Activated CD8-positive, alpha-beta memory T cell treated with anti-CD3 and anti-CD28 coated beads for 1 hour (primary cell): ENCODE measurements around the gene CPM.
"Not testable (repeated sequence)": the region's sequence is repeated elsewhere in the genome, so short reads cannot be mapped to it uniquely, and the experiment has no call there.

Experiments used
- DNase-seq, 2 donors: peaks; one replicate each; pipeline ENCODE4 v3.0.0-alpha.2; 2020; ENCODE audit warnings: low read depth in 1 of 2; ENCODE audit errors: extremely low read depth in 1 of 2

Gene CPM

GRCh38 chr12:68855111-68855510 is 77.9 kb downstream of the CPM start:
- DNase-seq, result no peak

DNA sequence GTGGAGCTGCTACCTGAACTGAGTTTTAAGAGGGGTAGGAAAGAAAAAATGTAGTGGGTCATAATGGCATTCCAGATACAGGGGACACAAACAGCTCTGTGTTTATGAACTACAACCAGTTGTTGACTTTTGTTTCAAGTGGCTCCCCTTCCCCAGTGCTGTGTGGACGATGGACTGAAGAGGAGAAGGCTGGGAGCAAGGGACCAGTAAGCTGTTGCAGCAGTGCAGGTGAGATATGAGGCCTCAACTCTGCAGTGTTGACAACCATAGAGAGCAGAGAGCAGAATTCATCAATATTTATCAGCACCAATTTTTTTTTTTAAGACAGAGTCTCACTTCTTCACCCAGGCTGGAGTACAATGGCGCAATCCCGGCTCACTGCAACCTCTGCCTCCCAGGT is 78.4 kb downstream of the CPM start:
- DNase-seq, result no peak

GRCh38 chr12:68854078-68854468 is 78.9 kb downstream of the CPM start:
- DNase-seq, result no peak

DNA sequence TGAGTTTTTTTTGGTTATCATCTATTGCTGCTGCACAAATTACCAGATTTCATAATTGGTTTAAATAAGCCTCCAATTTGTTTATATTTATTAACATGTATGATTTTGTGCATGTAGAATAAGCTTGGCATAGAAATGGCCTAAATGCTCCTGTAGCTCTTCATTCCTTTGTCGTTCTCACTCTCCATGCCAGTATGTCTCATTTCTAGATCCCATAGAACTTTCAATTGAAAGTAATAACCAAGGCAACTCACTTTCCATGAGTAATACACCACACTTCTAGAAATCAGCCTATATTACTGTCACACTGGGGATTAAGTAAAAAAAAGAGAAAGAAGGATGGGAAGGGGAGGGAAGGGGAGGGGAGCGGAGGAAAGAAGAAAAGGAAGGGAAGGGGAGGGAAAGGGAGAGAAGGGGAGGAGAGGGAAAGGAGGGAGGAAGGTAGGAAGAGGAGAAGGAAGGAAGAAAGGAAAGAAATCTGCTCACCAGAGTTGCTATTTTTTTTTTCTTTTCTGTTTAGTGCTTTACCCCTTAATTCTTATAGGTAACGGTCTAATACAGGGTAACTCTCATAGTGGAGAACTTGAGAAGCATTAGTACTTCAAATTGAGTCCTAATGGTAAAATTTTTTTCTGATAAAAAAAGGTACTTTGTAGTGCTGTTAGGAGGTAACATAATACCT is 79.4 kb downstream of the CPM start:
- DNase-seq, result no peak

DNA sequence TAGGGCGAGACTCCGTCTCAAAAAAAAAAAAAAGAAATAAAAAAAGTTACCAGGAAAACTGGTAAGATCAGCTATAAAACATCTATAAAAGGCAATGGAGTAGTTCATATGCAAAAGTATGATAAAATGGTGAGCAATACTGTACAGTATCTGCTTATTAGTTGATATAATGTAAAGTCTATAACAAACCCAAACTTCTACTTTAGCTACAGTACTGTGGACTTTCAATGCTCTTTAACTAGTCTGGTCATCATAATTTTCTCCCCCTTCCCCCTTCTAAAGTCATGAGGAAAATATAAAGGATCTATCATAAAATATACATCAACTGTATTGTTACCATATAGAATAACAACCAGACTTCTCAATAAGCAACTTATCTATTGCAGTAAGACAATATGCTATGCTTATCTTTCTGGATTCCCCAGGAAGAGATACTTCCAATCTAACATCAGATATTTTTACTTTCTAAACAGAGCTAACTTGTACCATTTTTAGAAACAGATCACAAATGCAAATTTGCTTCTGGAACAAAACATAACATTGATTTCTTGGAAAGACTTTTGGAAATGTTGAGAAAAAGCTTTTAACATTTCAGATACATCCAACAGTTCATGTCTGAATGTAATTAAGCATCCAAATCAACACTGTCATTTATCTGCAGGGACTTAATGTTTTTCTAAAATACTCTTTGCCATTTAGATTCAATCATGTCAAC is 81.2 kb downstream of the CPM start:
- DNase-seq, result no peak

DNA sequence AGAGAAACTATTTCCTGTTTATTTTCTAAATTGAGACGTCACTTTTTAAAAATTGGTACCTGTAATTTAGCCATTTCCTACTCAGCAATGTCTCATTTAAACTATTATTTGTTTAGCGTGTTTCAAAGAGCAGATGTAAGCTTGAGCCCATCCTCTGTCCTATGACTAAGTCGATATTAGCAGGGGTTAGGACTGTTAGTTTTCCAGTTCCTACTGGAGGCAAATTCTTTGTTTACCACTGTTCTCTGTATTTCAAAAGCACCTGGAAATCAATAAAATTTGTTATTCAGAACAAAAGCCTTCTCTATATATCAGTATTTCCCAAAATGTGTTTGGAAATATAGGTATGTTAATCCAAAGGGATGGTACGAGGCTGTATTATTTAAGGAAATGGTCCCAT is 82.6 kb downstream of the CPM start:
- no peak for DNase-seq

- DNase-seq, result no peak
Observed at GRCh38 chr12:68846811-68847210, 86.2 kb downstream of the CPM start.

DNA sequence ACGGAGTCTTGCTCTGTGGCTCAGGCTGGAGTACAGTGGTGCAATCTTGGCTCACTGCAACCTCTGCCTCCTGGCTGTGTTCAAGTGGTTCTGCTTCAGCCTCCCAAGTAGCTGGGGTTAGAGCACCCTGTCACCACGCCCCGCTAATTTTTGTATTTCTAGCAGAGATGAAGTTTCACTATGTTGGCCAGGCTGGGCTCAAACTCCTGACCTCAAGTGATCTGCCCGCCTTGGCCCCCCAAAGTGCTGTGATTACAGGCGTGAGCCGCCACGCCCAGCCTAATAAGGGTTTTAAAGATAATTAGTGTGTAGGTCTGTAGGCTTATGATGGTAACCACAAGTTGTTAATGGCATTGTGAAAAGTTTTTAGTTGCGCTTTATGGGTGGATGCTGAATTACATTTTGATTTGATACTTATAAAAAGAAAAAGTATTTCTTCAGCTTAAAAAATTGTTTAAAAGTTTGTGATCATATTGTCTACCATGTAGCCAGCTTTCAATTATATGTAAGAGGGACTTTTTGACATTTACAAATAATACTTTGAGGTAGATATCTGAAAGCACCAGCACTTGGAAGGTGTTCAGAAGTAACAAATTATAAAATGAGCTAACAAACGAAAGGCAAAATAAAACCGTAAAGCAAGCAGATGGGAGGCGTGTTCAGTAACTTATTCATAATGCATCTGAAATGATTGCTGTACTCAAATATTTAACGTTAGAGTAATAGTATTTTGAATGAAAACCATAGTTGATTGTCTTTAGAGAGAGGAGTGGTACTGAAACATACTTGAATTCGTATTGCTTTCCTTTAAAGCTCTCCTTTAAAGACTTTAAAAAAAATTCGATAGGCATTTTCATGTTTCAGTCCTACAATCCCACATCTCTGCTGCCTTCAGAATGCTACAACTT is 87.9 kb downstream of the CPM start:
- DNase-seq, result no peak

DNA sequence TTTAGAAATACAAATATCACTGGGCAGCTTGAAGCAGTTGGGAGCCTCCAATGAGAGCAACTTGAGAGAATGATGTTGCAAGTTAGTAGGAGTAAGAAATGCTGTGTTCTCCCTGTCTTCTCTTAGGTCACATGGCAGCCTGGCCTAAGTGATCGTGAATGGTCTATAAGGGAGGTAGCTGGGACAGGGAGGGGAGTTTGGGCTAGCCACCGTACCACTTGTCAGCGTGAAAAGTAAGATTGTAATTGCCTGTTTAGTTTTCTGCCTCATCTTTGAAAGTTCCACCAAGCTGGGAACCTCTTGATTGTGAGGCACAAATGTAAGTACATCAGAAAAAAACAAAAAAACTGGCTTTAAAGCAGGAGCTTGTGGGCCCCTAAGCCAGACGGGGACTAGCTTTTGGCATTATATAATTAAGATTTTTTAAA is 88.6 kb downstream of the CPM start:
- no peak for DNase-seq

DNA sequence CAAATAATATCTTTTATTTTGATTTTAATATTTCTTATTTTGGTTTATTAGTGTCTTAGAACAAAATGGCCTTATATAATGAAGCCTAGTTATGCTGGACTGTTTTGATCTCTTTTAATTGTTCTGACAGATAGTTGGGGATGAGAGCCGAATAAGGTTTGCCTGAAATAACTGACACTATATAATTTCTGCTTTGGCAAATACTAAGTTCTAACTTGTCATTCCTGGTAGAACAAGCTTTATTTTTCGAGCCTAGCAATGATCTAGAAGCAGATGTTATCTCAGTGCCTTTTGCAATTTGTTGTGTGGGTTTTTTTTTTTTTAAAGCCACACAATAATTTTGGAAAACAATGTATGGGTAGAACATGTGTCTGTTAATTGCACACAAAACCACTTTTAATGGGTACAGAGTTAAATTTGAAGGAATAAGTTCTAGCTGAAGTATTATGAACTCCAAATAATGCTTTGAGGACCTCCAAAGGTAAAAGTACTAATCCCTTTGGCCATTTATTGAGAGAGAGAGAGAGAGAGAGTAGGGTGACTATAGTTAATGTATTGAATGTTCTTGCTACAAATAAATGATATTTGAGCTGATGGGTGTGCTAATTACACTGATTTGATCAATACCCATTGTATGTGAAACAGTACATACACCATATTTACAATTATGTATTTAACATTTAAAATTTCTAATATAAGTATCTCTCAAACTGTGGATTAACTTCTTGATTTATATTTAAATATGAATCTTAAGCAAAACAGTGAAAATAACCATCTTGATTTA is 90.0 kb downstream of the CPM start:
- DNase-seq, result no peak

DNA sequence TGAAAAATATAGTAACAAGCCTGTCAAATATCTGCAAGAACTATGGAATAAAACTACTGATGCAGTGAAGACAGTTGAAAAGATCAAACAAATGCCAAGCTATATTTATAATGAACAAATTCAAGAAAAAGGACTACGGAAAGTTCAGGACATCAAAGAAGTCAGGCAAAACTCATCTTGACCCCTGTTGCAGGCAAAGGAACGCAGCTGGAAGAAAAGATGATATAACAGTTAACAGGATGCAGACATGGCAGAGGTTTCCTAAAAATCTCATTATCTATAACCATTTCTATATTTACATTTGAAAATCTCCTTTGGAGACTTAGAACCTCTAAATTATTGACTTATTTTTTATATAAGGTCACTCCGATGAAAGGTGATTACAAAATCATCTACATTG is 90.8 kb downstream of the CPM start:
- DNase-seq, result no peak

GRCh38 chr12:68841717-68842116 is 91.3 kb downstream of the CPM start:
- DNase-seq, result no peak

DNA sequence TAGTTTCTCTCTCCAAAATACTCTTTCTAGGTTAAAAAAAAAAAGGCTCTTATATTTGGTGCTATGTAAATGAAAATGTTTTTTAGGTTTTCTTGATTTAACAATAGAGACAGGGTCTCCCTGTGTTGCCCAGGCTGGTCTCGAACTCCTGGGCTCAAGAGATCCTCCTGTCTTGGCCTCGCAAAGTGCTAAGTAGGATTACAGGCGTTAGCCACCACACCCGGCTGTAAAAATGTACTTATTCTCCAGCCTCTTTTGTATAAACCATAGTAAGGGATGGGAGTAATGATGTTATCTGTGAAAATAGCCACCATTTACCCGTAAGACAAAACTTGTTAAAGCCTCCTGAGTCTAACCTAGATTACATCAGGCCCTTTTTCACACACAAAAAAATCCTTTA is 91.8 kb downstream of the CPM start:
- DNase-seq, result not testable (repeated sequence)

- no peak for DNase-seq
Observed at GRCh38 chr12:68839183-68840147, 93.5 kb downstream of the CPM start.

GRCh38 chr12:68838046-68838886 is 94.7 kb downstream of the CPM start:
- DNase-seq, result no peak

DNA sequence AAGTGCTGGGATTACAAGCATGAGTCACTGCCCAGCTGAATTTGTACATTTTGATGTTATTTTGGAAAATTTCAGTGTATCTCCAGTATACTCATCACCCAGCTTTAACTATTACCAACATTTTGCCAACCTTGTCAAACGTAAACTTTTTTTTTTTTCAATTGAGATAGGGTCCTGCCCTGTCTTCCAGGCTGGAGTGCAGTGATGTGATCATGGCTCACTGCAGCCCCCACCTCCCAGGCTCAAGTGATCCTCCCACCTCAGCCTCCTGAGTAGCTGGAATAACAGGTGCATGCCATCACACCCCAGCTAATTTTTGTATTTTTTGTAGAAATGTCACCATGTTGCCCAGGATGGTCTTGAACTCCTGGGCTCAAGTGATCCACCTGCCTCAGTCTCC is 95.8 kb downstream of the CPM start:
- no peak for DNase-seq

- DNase-seq, result no peak
Observed at GRCh38 chr12:68835333-68835908, 97.5 kb downstream of the CPM start.

GRCh38 chr12:68833508-68833907 is 99.5 kb downstream of the CPM start:
- DNase-seq, result no peak

DNA sequence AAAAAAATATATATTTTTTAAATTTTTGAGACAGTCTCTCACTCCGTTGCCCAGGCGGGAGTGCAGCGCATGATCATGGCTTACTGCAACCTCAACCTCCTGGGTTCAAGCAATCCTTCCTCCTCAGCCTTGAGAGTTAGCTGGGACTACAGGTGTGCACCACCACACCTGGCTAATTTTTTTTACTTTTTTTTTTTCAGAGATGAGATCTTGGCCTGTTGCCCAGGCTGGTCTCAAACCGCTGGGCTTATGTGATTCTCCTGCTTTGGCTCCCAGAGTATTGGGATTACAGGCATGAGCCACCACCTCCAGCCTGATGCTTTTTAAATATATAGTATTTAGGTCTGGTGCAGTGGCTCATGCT is 100.5 kb downstream of the CPM start:
- DNase-seq, result no peak
